CD4-positive, CD25-positive, alpha-beta regulatory T cell (primary cell): Measurements from ENCODE around the gene USP28. TPM values are rescaled to one million over a fixed set of nuclear protein-coding genes. Genes with fewer than 3 reads are reported as not detected.

Source experiments
- ATAC-seq, 2 donors: fragments of 150-1000 bp; cut with Tn5 transposase; one replicate each; pipeline ENCODE4 v1.10.0; 2021; ENCODE audit warnings: low read depth in 2 of 2, moderate number of reproducible peaks in 2 of 2, moderate library complexity in 1 of 2
- DNase-seq, 3 donors: peaks; one replicate each; pipeline versions ENCODE4 v3.0.0 to v3.0.0-alpha.2; 2012 to 2022; ENCODE audit warnings: mixed read lengths in 1 of 3
- H3K27ac ChIP-seq: one replicate; pipeline ENCODE4 v1.7.0; 2013; ENCODE audit warnings: mild to moderate bottlenecking, low read length; ENCODE audit not compliant: insufficient read depth, poor library complexity, severe bottlenecking
- H3K27me3 ChIP-seq: one replicate; pipeline ENCODE4 v1.7.0; 2013; ENCODE audit warnings: low read length; ENCODE audit not compliant: control insufficient read depth, insufficient read depth
- H3K36me3 ChIP-seq: one replicate; pipeline ENCODE4 v1.7.0; 2013; ENCODE audit warnings: mild to moderate bottlenecking, low read length, moderate library complexity; ENCODE audit not compliant: control insufficient read depth, insufficient read depth
- H3K4me1 ChIP-seq: 2 replicates; pipeline ENCODE4 v1.7.0; 2013; ENCODE audit warnings: mild to moderate bottlenecking, low read length; ENCODE audit not compliant: insufficient read depth, control insufficient read depth, poor library complexity, severe bottlenecking
- H3K4me3 ChIP-seq: one replicate; pipeline ENCODE4 v1.7.0; 2013; ENCODE audit warnings: low read depth, mild to moderate bottlenecking, low read length, moderate library complexity
- H3K9me3 ChIP-seq, 2 experiments: 1 replicate in 1 of 2; 2 replicates in 1 of 2; pipeline ENCODE4 v1.7.0; 2013; ENCODE audit warnings: low read length in 2 of 2, mild to moderate bottlenecking in 1 of 2, moderate library complexity in 1 of 2; ENCODE audit not compliant: control insufficient read depth in 2 of 2
- H3K27ac Mint-ChIP-seq, 3 donors: one replicate each; pipeline ENCODE4 v1.8.0; 2020 to 2022; ENCODE audit warnings: mild to moderate bottlenecking in 3 of 3, mixed read lengths in 3 of 3, moderate library complexity in 2 of 3
- H3K27me3 Mint-ChIP-seq: one replicate; pipeline ENCODE4 v1.8.0; 2022; ENCODE audit warnings: mild to moderate bottlenecking, mixed read lengths
- H3K36me3 Mint-ChIP-seq: one replicate; pipeline ENCODE4 v1.8.0; 2020; ENCODE audit warnings: mixed read lengths
- H3K4me1 Mint-ChIP-seq, 4 donors: one replicate each; pipeline ENCODE4 v1.8.0; 2020 to 2022; ENCODE audit warnings: mixed read lengths in 4 of 4, mild to moderate bottlenecking in 1 of 4
- H3K4me3 Mint-ChIP-seq, 4 donors: one replicate each; pipeline ENCODE4 v1.8.0; 2020 to 2022; ENCODE audit warnings: mild to moderate bottlenecking in 4 of 4, mixed read lengths in 4 of 4, moderate library complexity in 3 of 4
- H3K9me3 Mint-ChIP-seq, 7 donors: one replicate each; pipeline ENCODE4 v1.8.0; 2020 to 2022; ENCODE audit warnings: mixed read lengths in 7 of 7, mild to moderate bottlenecking in 3 of 7, moderate library complexity in 2 of 7
- polyA plus RNA-seq, 4 donors: library from polyadenylated mRNA; unstranded; fragments of 300-500 nt; fragmentation: Illumina TruSeq; gene quantifications; one replicate each; pipeline ENCODE4 v1.2.3, GENCODE V29; 2021
- total RNA-seq: library from RNA; stranded (reverse); gene quantifications from one replicate; pipeline ENCODE4 v1.2.3, GENCODE V29; 2022

Gene USP28
- total and polyA plus RNA-seq, 5 donors from 2014 or later: 20.7 to 29.9 (median 27.2) TPM

DNA sequence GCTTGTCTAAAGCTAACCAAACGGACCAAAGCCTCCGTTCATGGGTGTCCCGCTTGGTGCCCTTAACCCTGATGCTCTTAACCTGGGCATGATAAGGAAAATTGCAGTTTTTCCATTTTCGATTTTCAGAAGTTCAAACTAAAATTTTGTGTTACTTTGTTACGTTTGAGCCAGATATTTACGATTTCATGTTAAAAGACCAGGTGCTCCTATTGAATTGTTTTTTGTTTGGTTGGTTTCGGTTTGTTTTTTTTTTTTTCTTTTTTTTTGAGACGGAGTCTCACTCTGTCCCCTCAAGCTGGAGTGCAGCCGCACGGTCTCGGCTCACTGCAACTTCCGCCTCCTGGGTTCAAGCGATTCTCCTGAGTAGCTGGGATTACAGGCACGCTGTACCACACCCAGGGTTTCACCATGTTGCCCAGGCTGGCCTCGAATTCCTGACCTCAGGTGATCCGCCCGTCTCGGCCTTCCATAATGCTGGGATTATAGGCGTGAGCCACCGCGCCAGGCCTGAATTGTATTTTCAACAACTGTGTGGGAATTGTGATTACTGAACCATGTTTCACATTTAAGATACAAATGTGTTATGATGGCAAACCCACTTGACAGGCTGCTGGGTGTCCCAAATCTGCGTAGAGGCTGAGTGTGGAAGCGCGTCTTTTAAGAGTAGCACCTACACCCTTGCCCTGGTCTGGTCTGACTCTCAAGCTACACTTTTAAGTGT, 864 bp upstream of the USP28 start:
- peak overlapping the region; percentile 84 to 99 (median 98) for H3K4me3 Mint-ChIP-seq
- no peaks in the 10 kb centered on the region for H3K36me3 Mint-ChIP-seq
- H3K27ac ChIP-seq: peak overlapping the region; percentile 76
- peaks cover 16% of the 10 kb centered on the region for H3K4me1 ChIP-seq
- peak overlapping the region; percentile 79 for H3K4me3 ChIP-seq
- H3K4me1 Mint-ChIP-seq: peaks cover 6 to 58% (median 40%) of the 10 kb centered on the region in 4 donors
- peaks cover 5% of the 10 kb centered on the region for H3K27me3 Mint-ChIP-seq
- H3K9me3 ChIP-seq: no peaks in the 10 kb centered on the region
- no peaks in the 10 kb centered on the region for H3K27me3 ChIP-seq
- no peak for ATAC-seq
- DNase-seq: no peak
- H3K27ac Mint-ChIP-seq: peak overlapping the region; percentile 80 to 99 (median 97)
- H3K9me3 Mint-ChIP-seq: peaks cover 0 to 2% (median 1%) of the 10 kb centered on the region in 7 donors
- H3K36me3 ChIP-seq: no peaks in the 10 kb centered on the region

DNA sequence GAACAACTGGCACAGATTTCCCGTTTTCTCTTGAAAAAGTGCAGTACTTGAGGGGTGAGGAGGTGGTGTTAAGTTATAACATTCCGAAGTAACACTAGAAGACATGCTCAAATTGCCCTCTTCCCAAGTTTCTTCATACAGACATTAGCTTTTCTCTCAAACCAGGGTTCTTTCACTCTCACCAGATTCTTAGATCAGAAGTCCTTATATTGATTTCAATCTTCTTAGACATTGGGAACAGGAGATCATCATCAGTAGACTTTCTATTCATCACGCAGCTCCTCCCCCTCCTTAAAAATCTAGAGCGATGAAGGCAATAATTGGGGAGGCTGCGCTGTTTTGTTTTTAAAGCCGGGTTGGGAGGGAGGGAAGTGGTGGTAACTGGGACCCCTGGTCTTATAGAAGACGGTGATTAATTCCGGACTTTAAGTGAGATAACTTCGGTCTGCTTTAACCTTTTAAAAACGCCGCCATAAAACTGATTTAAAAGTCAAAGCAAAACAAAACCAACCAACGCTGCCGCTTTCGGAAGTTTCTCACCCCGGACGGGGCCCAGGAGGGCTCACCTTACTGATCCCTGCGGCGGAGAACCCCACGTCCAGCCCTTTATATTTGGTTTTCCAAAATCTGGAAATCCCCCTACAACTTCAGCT, 665 bp downstream of the USP28 start:
- Mint-ChIP-seq H3K4me1 (peaks cover 6 to 64% (median 46%) of the 10 kb centered on the region in 4 donors), H3K27me3 (peaks cover 5% of the 10 kb centered on the region), H3K9me3 (peaks cover 0 to 1% (median 0%) of the 10 kb centered on the region in 7 donors), H3K36me3 (peaks cover 4% of the 10 kb centered on the region), H3K27ac (peak overlapping the region; percentile 52 to 86 (median 56)), H3K4me3 (peak overlapping the region; percentile 89 to 99 (median 92))
- Histone ChIP-seq H3K9me3 (no peaks in the 10 kb centered on the region), H3K27ac (peak overlapping the region; percentile 65), H3K4me1 (peaks cover 16% of the 10 kb centered on the region), H3K36me3 (no peaks in the 10 kb centered on the region), H3K4me3 (peak overlapping the region; percentile 88), H3K27me3 (no peaks in the 10 kb centered on the region)
- ATAC-seq (peak in 1 of 2 donors; percentile 24), DNase-seq (peak in 1 of 3 donors; percentile 74)

DNA sequence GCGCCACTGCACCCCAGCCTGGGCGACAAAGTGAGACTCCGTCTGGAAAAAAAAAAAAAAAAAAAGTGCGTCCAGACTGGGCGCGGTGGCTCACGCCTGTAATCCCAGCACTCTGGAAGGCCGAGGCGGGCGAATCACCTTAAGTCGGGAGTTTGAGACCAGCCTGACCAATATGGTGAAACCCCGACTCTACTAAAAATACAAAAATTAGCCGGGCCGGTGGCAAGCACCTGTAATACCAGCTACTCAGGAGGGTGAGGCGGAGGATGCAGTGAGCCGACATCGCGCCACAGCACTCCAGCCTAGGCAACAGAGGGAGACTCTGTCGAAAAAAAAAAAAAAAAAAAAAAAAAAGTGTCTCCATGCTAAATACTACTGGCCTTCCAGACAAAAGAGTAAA, 1.3 kb downstream of the USP28 start:
- H3K27ac Mint-ChIP-seq: peak overlapping the region; percentile 52 to 86 (median 56)
- peak overlapping the region; percentile 89 to 99 (median 92) for H3K4me3 Mint-ChIP-seq
- H3K4me1 Mint-ChIP-seq: peaks cover 6 to 64% (median 47%) of the 10 kb centered on the region in 4 donors
- ATAC-seq (no peak), DNase-seq (no peak)
- no peak overlapping the region for H3K27ac ChIP-seq
- H3K9me3 Mint-ChIP-seq: no peaks in the 10 kb centered on the region
- H3K9me3 ChIP-seq: no peaks in the 10 kb centered on the region
- no peaks in the 10 kb centered on the region for H3K27me3 ChIP-seq
- H3K27me3 Mint-ChIP-seq: peaks cover 5% of the 10 kb centered on the region
- peaks cover 4% of the 10 kb centered on the region for H3K36me3 Mint-ChIP-seq
- peak overlapping the region; percentile 88 for H3K4me3 ChIP-seq
- peaks cover 16% of the 10 kb centered on the region for H3K4me1 ChIP-seq
- no peaks in the 10 kb centered on the region for H3K36me3 ChIP-seq

DNA sequence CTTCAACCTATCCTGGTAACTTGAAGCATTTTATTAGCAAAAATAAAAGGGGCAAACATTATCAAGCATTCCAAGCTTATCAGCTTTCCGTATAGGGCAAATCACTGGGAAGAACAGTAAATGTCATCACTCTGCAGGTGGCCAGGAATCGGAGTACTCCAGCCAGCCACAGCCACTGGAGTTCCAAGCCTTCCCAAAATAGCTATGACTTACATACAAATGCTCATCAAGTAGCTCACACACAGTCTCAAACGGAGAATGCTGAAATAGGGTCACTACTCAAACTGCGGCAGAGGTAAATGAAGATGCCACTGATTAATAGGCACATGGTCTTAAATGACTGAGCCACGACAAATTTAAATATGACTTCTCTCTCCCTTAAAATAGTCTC, 2.1 kb downstream of the USP28 start:
- Mint-ChIP-seq H3K36me3 (peaks cover 4% of the 10 kb centered on the region), H3K27ac (peak overlapping the region in 2 of 3 donors; percentile 60 to 64), H3K9me3 (no peaks in the 10 kb centered on the region), H3K4me3 (peak overlapping the region; percentile 51 to 99 (median 92)), H3K27me3 (peaks cover under 1% of the 10 kb centered on the region), H3K4me1 (peaks cover 8 to 64% (median 51%) of the 10 kb centered on the region in 4 donors)
- Histone ChIP-seq H3K36me3 (no peaks in the 10 kb centered on the region), H3K4me3 (peak overlapping the region; percentile 35), H3K9me3 (no peaks in the 10 kb centered on the region), H3K27ac (no peak overlapping the region), H3K4me1 (peaks cover 17% of the 10 kb centered on the region), H3K27me3 (no peaks in the 10 kb centered on the region)
- ATAC-seq: no peak
- no peak for DNase-seq

DNA sequence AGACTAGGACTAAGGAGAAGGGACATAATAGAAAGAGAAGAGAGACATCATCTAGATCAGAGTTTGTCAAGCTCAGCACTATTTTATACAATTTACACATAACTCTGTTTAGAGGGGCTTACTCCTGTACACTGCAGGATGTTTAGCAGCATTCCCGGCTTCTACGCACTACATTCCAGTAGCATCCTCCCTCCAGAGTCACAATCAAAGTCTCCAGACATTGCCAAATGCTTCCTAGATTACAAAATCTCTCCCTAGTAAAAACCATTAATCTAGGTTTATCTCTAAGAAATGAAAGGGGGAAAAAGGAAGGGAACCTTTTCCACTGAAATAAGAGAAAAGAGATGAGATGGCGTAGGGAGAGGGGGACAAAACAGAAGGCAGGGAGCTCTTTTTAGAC, 4.0 kb downstream of the USP28 start:
- no peaks in the 10 kb centered on the region for H3K9me3 Mint-ChIP-seq
- DNase-seq: no peak
- no peak overlapping the region for H3K27ac Mint-ChIP-seq
- Histone ChIP-seq H3K9me3 (no peaks in the 10 kb centered on the region), H3K4me1 (peaks cover 22% of the 10 kb centered on the region), H3K27ac (no peak overlapping the region), H3K27me3 (no peaks in the 10 kb centered on the region), H3K4me3 (no peak overlapping the region), H3K36me3 (no peaks in the 10 kb centered on the region)
- no peak for ATAC-seq
- H3K36me3 Mint-ChIP-seq: peaks cover 10% of the 10 kb centered on the region
- no peaks in the 10 kb centered on the region for H3K27me3 Mint-ChIP-seq
- peaks cover 17 to 64% (median 50%) of the 10 kb centered on the region in 4 donors for H3K4me1 Mint-ChIP-seq
- H3K4me3 Mint-ChIP-seq: peak overlapping the region in 1 of 4 donors; percentile 2

DNA sequence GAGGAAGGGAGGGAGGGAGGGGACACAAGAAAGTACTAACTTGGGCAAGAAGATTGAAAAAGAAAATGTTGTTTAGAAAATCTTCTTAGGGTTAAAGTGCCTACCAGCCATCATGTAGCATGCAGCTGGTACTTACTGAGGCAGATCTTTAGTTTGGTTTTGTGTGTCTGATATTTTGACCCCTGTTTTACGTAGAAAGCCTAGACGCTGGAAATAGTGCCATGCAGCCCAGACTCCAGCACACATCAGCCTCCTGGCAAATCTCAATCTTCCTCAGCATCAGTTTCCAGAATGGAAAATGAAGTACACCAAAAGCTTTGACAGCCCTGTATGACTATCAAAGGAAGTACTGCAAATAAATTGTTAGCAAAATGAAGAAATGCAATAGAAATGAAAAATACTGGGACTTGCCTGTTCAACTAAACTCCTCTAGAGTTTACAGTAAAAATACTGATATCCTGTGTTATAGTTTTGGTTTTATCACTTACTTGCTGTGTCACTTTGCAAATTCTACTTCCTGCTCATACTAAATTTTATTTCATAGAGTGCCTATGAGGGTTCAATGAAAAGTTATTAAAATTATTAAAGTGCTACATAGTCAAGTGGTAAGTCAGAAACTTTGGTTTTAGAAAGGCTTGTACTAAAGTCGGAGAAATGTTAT, 7.4 kb downstream of the USP28 start:
- Mint-ChIP-seq H3K36me3 (peaks cover 24% of the 10 kb centered on the region), H3K27me3 (no peaks in the 10 kb centered on the region), H3K27ac (peak overlapping the region in 2 of 3 donors; percentile 57 to 75), H3K4me1 (peaks cover 11 to 40% (median 35%) of the 10 kb centered on the region in 4 donors), H3K9me3 (no peaks in the 10 kb centered on the region), H3K4me3 (no peak overlapping the region)
- H3K9me3 ChIP-seq: no peaks in the 10 kb centered on the region
- H3K36me3 ChIP-seq: peaks cover 4% of the 10 kb centered on the region
- H3K27ac ChIP-seq: no peak overlapping the region
- no peaks in the 10 kb centered on the region for H3K27me3 ChIP-seq
- DNase-seq: peak in 1 of 3 donors; percentile 10
- H3K4me3 ChIP-seq: no peak overlapping the region
- no peak for ATAC-seq
- peaks cover 10% of the 10 kb centered on the region for H3K4me1 ChIP-seq

DNA sequence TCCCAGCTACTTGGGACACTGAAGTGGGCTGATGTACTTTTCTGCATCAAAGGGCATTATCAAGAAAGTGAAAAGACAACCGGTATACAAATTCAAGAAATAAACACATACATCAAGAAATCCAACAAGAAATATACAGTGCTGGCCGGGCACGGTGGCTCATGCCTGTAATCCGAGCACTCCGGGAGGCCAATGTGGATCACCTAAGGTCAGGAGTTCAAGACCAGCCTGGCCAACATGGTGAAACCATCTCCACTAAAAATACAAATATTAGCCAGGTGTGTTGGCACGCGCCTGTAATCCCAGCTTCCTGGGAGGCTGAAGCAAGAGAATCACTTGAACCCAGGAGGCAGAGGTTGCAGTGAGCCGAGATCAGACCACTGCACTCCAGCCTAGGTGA, 9.5 kb downstream of the USP28 start:
- Histone ChIP-seq H3K27ac (no peak overlapping the region), H3K4me1 (peaks cover 6% of the 10 kb centered on the region), H3K4me3 (no peak overlapping the region), H3K27me3 (no peaks in the 10 kb centered on the region), H3K9me3 (no peaks in the 10 kb centered on the region), H3K36me3 (peaks cover 4% of the 10 kb centered on the region)
- Mint-ChIP-seq H3K27ac (no peak overlapping the region), H3K27me3 (no peaks in the 10 kb centered on the region), H3K4me1 (peaks cover 20 to 32% (median 26%) of the 10 kb centered on the region in 4 donors), H3K9me3 (no peaks in the 10 kb centered on the region), H3K4me3 (no peak overlapping the region), H3K36me3 (peaks cover 29% of the 10 kb centered on the region)
- DNase-seq (no peak), ATAC-seq (no peak)
